PC-3 (cell line): Measurements from ENCODE around the gene TUBGCP6.

ENCODE experiments used
- EZH2phosphoT487 ChIP-seq: fragments of 300-600 bp; sonication (generic); IDR thresholded peaks from 2 replicates; pipeline ENCODE4 v1.6.1; 2018; ENCODE audit warnings: mild to moderate bottlenecking, antibody characterized with exemption, low read length, borderline replicate concordance
- TF ChIP-seq, protein P1 (sequence below): fragments of 300-600 bp; sonication (generic); conservative IDR thresholded peaks from 2 replicates; pipeline ENCODE4 v1.5.1; 2017; ENCODE audit warnings: antibody characterized with exemption, low read depth, mild to moderate bottlenecking, low read length

- TF ChIP-seq, protein P1, sequence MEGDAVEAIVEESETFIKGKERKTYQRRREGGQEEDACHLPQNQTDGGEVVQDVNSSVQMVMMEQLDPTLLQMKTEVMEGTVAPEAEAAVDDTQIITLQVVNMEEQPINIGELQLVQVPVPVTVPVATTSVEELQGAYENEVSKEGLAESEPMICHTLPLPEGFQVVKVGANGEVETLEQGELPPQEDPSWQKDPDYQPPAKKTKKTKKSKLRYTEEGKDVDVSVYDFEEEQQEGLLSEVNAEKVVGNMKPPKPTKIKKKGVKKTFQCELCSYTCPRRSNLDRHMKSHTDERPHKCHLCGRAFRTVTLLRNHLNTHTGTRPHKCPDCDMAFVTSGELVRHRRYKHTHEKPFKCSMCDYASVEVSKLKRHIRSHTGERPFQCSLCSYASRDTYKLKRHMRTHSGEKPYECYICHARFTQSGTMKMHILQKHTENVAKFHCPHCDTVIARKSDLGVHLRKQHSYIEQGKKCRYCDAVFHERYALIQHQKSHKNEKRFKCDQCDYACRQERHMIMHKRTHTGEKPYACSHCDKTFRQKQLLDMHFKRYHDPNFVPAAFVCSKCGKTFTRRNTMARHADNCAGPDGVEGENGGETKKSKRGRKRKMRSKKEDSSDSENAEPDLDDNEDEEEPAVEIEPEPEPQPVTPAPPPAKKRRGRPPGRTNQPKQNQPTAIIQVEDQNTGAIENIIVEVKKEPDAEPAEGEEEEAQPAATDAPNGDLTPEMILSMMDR: peak; percentile 54
- no peak for TF ChIP-seq EZH2phosphoT487
These were observed 38.2 kb downstream of the TUBGCP6 start for GRCh38 chr22:50206599-50206998.
